Fibroblast of peridontal ligament (primary cell): ENCODE measurements around the gene SPTLC1.

Experiments
- DNase-seq: peaks from one replicate; pipeline ENCODE4 v3.0.0-alpha.2; 2010; ENCODE audit errors: extremely low read depth

SPTLC1 gene

GRCh38 chr9:92094655-92095054 lies 20.6 kb downstream of the SPTLC1 start:
- no peak for DNase-seq

- no peak for DNase-seq
Measured at GRCh38 chr9:92077888-92078287, 37.3 kb downstream of the SPTLC1 start.

GRCh38 chr9:92071634-92072033 lies 43.6 kb downstream of the SPTLC1 start:
- DNase-seq = no peak

- no peak for DNase-seq
Measured at GRCh38 chr9:92066168-92066567, 49.0 kb downstream of the SPTLC1 start.

- peak; percentile 19 for DNase-seq
Measured at GRCh38 chr9:92064711-92065110, 50.5 kb downstream of the SPTLC1 start.

GRCh38 chr9:92061184-92061583 lies 54.0 kb downstream of the SPTLC1 start:
- DNase-seq = no peak

GRCh38 chr9:92059661-92060060 lies 55.6 kb downstream of the SPTLC1 start:
- no peak for DNase-seq

GRCh38 chr9:92058723-92059444 lies 56.3 kb downstream of the SPTLC1 start:
- no peak for DNase-seq

- DNase-seq = no peak
Measured at GRCh38 chr9:92058026-92058425, 57.2 kb downstream of the SPTLC1 start.

- DNase-seq = no peak
Measured at GRCh38 chr9:92057226-92057625, 58.0 kb downstream of the SPTLC1 start.

- no peak for DNase-seq
Measured at GRCh38 chr9:92055624-92056023, 59.6 kb downstream of the SPTLC1 start.

GRCh38 chr9:92048924-92049625 lies 66.1 kb downstream of the SPTLC1 start:
- peak; percentile 61 for DNase-seq

- DNase-seq = no peak
Measured at GRCh38 chr9:92047500-92047899, 67.7 kb downstream of the SPTLC1 start.

GRCh38 chr9:92046676-92047075 lies 68.5 kb downstream of the SPTLC1 start:
- no peak for DNase-seq

GRCh38 chr9:92044936-92045335 lies 70.3 kb downstream of the SPTLC1 start:
- DNase-seq = no peak

- no peak for DNase-seq
Measured at GRCh38 chr9:92043002-92043401, 72.2 kb downstream of the SPTLC1 start.

GRCh38 chr9:92042260-92042659 lies 73.0 kb downstream of the SPTLC1 start:
- DNase-seq = no peak

- DNase-seq = no peak
Measured at GRCh38 chr9:92036756-92037155, 78.5 kb downstream of the SPTLC1 start.

GRCh38 chr9:92036411-92036746 lies 78.8 kb downstream of the SPTLC1 start:
- DNase-seq = no peak

GRCh38 chr9:92035687-92036410 lies 79.4 kb downstream of the SPTLC1 start:
- peak; percentile 91 for DNase-seq

- DNase-seq = no peak
Measured at GRCh38 chr9:92035146-92035545, 80.1 kb downstream of the SPTLC1 start.

GRCh38 chr9:92033991-92034390 lies 81.2 kb downstream of the SPTLC1 start:
- no peak for DNase-seq

GRCh38 chr9:92033307-92033706 lies 81.9 kb downstream of the SPTLC1 start:
- no peak for DNase-seq
